GM10847 (cell line): ENCODE results near the gene PLCB1.

Experiments
- POLR2A ChIP-seq: IDR thresholded peaks from 2 replicates; pipeline ENCODE4 v1.6.1; 2011; ENCODE audit not compliant: insufficient read length; ENCODE audit errors: extremely low read depth

The PLCB1 gene

GRCh38 chr20:8145246-8146168 is 13.4 kb downstream of the PLCB1 start:
- no peak for TF ChIP-seq POLR2A

- TF ChIP-seq POLR2A = no peak
Measured at GRCh38 chr20:8147476-8147875, 15.4 kb downstream of the PLCB1 start.

GRCh38 chr20:8148501-8148900 is 16.4 kb downstream of the PLCB1 start:
- TF ChIP-seq POLR2A = no peak

GRCh38 chr20:8150591-8150990 is 18.5 kb downstream of the PLCB1 start:
- no peak for TF ChIP-seq POLR2A

- TF ChIP-seq POLR2A = no peak
Measured at GRCh38 chr20:8151372-8151771, 19.3 kb downstream of the PLCB1 start.

DNA sequence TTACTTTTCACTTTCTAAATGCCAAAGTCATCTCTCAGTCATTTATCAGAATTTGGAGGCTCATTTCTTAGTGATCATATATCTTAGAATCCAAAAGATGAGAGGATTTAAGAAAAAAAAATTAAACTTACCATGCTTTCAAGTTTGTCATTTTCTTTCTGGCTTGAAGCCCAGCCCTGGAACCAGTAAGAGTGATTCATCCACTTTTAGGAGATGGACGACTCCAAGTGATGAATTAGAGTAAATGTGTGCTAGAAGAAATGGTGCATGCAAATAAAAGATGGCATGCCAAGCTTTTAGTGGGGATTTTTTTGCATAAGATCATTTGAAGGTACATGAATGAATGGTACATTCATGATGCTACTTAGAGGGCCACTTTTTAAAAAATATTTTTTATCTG is 20.1 kb downstream of the PLCB1 start:
- TF ChIP-seq POLR2A = no peak

DNA sequence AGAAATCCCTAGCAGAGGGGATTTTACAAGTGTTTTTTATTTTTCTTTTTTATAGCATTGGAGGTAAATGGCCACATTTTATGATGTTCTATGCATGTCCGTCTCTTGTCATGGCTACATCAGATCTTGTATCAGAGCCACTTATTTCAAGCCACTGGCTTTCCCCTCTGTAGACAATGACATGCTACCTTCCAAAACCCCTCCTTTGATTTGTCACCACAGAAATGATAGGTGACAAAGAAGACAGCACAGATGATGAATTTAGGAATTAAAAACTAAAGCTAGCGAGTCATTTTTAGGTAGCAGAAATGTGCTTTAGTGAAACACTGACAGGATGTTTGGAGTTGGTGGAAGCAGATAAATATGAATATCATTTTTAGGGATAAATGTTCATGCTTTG is 20.8 kb downstream of the PLCB1 start:
- TF ChIP-seq POLR2A = no peak

GRCh38 chr20:8153281-8153908 is 21.3 kb downstream of the PLCB1 start:
- no peak for TF ChIP-seq POLR2A

GRCh38 chr20:8154638-8155037 is 22.6 kb downstream of the PLCB1 start:
- no peak for TF ChIP-seq POLR2A

DNA sequence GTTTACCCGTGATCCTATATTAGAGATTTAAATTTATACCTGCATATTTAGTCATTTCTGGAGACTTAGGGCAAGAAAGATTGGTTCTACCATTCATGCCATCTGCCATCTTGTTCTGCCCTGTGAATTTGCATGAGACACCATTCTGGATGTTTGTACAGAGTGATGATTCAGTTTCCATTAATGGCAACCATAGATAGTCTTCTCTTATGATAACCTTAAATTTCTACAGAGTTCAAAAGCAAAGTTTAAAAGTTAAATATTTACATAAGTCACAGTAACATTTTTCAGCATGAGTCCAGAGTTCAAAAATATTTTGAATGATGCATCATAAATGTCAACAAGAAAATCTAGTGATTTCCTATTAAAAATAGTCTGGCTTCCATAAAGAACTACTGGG is 23.2 kb downstream of the PLCB1 start:
- no peak for TF ChIP-seq POLR2A

DNA sequence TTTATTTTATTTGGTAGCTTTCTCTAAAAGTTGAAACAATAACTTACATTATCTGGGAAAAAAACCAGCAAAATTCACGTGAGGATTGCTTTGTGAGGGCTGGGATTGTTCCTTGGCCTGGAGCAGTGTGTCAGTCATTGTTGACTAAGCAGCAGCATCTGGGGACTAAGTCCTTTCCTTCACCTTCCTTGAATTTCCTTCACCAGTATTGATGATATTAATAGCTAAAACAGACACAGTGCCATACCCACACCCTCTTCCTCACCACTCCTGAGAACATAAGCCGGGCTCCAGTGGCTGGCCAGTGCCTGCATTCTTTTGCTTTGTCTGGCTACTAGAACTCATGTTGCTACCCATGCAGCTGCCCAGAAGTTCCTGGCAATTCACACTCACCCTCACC is 23.7 kb downstream of the PLCB1 start:
- no peak for TF ChIP-seq POLR2A

DNA sequence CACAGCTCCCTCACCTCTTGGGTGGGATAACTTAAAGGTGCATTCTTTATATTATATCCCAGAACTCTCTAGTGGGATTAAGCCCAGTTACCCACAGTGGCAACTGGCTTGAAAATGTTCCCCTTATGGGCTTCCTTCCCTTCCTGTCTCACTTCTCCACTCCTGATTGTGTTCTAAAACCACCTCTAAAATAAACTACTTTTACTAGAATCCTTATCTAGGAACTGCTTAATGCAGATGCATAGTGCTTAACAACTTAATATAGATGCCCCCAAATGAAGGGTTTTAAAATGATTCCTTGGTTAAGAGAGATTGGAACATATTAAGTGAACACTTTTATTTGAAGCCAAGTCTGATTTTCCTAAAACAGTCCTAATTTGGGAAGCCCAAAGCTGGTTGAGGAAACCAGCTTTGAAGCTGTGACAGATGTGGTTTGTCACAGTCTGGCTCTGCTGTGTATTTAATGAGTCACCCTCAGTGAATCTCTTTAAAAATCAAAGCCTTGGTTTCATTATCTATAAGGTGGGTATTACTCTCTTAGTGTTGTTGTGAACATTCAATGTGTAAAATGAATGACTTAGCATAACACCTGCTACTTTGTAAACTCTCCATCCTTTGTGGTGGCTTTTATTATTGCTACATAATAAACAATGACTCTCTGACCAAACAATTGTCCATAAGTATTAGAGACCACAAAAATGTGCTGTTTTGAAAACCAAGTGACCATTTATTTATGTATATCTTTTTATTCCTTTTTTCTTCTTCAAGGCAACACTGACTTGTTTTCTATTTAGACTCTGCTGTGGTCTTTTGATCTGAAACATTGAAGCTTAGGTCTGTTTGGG is 24.4 kb downstream of the PLCB1 start:
- TF ChIP-seq POLR2A = no peak

DNA sequence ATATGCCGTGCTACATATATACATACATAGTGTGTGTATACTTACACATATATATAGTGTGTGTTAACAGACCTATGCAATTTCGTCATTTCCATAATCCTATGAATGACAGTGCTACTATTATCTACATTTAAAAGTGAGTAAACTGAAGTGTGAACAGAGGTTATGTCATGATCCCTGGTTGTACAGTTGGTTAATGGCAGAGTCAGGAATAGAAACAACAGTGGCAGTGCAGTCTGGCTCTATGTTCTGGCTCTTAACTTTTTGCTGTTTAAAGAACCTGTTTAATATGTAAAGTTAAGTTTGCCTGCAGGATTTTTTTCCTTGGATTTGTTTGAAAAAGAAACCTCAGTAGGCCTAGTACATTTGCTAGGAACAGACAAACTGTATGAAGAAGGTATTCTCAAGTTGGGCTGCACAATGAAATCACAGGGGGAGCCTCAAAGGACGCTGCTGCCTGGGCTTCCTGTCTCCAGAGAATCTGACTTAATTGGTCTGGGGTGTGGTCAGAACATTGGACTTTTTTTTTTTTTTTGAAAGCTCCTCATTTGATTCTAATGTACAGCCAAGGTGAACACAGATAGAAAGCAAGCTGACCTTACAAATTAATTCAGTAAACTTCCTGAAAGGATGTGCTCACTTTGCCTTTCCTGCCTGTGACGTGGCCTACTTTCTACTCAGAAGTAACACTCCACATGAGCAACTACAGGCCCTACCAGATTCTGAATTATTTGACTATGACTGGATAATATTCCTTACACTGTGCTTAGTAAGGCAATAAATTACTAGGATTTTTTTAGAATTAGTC is 29.4 kb downstream of the PLCB1 start:
- TF ChIP-seq POLR2A = no peak

DNA sequence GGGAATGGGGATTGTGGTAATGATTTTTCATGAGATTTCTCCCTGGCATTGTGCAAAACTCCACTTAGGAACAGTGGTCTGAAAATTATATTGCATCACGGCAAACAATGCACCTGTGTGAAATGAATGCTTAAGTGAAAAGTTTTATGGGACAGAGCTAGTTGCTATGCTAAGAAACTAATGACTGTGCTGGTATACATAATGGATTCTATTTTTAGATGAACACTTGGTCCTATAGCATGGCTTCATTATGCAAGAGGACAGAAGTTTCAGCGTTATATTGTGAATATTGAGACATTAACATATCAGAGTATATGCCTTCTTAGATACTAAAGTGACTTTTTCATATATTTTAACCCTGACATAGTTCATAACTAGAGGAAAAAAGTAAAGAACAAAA is 30.5 kb downstream of the PLCB1 start:
- TF ChIP-seq POLR2A = no peak

- TF ChIP-seq POLR2A = no peak
Measured at GRCh38 chr20:8163543-8163942, 31.5 kb downstream of the PLCB1 start.
